GM21576 (cell line): ENCODE data around the gene CDC25C.

Experiments used
- ATAC-seq: cut with Tn5 transposase; IDR thresholded peaks from one replicate; pipeline ENCODE4 v1.9.1; 2021; ENCODE audit warnings: mild to moderate bottlenecking, moderate library complexity; ENCODE audit not compliant: unreplicated experiment

CDC25C gene

DNA sequence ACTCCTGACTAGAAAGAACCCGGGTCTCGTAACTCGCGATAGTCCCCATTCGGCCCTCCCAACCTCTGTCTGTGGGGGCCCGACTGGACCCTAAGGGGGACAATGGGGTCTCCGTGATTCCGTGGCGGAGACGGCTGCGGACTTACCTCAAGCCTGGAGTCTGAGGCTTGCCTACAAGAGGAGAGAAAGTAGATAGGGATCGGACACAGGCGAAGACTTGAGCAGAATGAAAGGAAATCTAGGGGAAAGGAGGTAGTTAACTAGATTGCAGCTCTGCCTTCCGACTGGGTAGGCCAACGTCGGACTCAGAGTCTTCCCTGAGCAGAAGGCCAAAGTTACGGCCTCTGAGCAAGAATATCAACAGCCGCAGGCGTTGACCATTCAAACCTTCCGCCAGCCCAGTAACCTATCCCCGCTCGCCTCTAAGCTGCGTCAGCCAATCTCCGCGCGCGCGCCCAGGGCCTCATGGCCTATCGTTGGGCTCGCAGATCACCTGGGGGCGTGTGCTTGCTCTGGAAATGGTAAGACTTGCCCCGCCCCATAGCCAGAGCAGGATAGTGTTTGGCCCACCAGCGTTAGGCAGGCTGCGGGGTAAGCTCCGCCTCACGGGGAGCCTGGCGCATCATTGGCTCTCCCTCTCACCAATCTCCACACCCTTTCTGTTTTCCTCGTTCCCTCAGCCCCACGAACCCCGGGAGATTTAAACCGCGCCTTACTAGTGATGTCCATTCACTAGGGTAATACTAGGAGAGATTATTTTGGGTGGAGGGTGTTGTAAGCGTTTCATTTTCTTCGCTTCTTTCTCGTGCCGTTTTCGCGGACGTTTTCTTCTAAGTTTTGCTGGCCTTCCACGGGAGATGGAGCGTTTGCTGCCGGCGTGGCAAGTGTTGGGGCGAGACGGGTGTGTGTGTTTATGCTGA is at the start of gene CDC25C:
Gene CDC25C, minus strand, starts transcription at position 356 of the 920 bp plus-strand sequence. CDS start 624 bp downstream, outside the sequence.
- peak; percentile 99 for ATAC-seq

DNA sequence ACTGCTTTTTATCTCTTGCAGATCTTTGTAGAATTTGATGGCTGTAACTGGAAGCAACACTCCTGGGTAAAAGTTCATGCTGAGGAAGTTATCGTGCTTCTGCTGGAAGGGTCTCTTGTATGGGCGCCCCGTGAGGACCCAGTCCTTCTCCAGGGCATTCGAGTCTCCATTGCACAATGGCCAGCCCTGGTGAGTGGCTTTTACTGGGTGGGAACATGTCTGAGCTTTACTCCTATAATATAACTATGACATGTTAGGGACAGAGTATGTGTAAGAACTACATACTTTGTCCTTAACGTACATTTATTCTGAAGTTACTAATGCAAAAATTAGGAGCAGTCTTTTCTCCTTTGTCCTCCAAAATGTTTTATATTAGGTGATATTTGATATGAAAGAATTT is 41.0 kb upstream of the CDC25C start:
- no peak for ATAC-seq

DNA sequence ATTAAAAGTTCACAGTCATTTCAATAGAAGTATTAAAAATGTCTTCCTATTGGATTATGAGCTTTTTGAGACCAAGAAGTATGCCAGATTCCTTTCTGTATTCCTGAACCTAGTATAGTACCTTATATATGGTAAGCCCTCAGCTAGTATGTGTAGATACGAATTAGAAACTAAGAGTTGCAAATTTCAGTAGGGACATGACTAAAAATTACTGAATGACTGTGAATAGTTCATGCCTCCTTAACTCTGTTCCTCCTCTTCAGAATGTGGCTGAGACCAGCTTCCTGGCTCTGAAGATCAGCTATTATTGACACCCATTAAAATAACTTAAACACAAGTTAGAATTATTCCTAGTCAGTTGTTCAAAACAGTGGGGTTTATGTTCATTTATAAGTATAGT is 40.6 kb upstream of the CDC25C start:
- ATAC-seq: no peak

DNA sequence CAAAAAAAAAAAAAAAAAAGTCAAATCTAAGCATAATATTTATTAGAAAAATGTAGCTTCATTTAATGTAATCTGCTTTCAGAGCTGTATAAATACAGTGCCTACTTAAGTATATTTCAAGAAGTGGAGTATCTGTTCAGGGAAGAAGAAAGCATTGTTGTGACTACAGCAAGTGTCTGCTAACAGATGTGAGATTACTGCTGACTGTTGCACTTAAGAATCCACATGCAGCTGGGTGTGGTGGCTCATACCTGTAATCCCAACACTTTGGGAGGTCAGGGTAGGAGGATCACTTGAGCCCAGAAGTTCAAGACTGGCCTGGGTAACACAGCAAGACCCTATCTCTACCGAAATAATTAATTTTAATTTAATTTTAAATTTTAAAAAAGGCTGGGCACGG is 39.9 kb upstream of the CDC25C start:
- ATAC-seq: no peak

DNA sequence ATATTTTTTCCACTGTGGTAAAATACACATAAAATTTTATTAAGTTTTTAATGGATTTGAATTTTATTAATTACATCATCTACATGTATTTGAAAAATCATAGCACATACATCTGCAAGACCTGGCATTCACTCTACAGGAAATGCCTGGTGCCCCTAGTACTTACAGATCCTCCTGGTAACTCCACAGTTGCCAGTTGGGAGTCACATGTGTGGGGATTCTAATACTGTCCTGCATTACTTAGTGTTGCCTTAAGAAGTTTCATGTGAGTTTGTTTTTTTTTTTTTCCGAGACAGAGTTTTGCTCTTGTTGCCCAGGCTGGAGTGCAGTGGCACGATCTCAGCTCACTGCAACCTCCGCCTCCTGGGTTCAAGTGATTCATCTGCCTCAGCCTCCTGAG is 38.9 kb upstream of the CDC25C start:
- no peak for ATAC-seq

DNA sequence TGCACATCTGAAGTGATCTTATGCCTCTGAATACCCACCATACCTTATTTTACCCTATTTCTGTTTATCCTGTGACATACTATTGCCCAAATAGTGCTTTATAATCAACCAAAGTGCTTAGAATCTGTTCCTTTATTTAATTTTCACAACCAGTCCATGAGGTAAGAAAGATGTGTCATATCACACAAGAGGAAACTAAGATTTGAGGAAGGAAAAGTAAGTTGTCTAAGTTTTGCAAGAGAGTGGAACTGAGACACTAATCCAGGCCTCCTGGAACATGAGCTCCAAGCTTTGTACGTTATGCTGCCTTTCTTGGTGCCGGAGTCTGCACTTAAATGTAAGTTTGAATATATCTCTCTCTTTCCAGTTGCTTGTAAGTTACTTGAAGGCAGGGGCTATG is 38.1 kb upstream of the CDC25C start:
- ATAC-seq: no peak

DNA sequence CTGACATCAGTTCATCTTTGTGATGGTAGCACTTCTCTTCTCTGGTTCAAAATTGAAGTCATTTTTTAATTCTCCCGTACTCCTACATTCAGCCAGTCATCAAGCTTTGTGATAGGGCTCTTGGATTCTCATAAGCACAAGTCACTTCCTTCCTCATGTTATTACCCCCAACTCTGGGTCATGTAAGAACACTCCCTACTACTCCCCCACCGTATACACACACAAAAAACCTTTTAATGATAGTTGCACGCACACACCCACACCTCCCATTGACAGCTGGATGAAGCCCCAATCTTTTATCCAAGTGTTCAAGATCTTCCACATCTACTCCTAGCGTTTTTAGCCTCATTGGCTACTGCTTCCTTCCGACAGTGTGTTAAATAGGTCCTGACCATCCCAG is 37.7 kb upstream of the CDC25C start:
- no peak for ATAC-seq

DNA sequence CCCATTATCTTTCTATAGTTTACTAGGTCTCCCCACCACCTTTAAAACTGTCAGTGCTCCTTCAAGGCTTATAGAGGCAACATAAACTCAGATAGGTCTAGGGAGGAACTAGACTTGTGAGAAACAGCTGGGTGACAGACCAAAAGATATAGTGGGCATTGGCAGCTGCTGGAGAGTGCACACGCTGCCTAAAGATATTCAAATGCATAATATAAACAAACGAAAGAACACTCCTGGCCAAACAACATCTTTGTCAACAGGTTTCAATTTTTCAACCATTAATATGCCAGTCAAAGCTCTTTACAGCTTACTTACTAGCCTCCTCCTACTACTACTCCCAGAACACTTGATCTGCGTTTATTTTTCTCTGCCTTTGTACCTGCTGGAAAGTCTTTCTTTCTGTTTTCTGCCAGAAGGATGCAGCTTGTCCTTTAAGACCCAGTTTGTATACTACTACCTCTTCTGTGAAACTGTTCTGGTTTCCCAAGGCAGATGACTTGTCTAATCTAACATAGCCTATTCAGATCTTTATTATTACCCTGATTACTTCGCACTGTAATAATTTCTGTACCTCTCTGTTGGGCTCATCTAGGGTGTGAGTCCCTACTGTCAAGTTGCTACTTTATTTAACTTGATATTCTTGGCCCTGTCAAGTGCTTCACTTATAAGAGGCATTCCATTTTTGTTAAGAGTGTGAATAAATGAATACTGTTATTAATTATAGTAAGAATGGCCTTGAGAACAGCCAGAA is 35.2 kb upstream of the CDC25C start:
- no peak for ATAC-seq

DNA sequence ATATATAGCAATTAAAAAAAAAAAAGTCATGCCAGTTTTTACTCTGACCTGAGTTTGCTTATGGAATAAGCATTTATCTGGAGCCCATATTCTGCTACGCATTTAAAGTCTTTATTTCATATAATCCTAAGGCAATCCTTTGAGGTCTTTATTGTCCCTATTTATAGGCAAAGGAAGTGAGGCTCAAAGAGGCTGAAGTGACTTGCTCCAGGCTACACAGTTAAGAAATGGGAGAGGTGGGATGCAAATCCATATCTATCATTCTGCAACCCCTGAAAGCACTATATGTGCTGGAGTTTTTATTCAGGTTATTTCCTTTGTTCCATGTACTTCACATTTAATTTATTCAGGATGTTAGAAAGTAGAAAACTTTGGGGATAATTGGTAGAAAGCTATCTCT is 33.0 kb upstream of the CDC25C start:
- no peak for ATAC-seq

DNA sequence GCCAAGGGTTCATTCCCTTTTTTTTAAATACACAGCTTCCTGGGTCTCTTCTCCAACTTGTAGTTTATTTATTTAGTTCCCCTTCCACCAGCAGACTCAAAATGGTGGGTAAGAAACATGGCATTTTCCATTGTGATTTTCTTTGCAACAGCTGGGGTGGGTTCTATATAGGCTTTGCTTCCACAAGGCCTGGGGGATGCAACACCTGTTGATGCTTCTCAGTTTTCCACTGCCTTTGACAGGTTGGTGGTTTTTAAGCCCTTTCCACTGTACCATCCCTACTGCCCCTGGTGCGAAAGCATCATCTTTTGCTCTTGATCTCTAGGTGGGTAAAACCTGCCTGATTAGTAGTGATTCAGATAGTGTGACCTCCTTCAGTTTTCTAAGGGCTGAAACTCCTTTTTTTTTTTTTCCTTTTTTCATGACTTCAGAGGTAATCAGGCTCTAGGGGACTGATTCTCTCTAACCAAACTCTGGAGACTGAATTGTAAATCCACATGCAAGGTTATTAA is 29.4 kb upstream of the CDC25C start:
- no peak for ATAC-seq

DNA sequence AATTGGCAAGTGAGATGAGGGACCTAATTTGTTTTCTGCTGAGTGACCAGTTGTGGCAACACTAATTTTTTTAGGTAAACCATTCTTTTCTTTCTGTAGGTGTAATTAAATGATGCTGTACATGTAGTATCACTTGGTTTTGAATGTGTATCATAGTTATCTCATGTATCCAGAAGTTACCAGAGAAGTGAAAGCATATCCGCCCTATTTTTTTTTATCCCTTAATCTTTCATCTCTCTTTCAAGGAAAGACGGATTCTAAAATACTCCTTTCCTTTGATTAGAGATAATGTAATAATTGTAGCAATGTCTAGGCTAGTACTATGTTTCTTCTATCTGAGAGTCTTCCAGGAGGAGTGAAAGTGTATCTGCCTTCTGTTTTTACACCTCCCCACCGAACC is 28.0 kb upstream of the CDC25C start:
- no peak for ATAC-seq

DNA sequence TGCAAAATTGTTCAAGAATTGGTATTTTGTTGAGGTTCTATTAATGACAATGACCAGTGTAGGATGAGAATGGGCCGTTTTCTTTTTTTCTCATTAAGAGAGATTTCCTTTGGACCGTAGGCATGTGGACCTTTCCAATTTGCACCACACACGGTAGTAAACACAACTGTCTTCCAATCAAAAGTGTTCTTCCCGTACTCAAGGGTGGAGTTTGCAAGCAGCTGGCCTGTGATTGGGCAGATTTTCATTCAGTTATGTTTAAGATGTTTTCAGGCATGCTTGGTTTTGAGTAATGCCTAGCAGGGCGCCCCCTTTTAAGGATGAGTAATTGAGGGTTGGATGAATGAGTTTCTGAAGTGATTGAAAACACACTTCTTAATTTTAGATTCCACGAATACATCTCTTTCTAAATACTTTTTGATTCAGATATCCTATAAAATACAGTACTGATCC is 23.3 kb upstream of the CDC25C start:
- peak; percentile 42 for ATAC-seq

DNA sequence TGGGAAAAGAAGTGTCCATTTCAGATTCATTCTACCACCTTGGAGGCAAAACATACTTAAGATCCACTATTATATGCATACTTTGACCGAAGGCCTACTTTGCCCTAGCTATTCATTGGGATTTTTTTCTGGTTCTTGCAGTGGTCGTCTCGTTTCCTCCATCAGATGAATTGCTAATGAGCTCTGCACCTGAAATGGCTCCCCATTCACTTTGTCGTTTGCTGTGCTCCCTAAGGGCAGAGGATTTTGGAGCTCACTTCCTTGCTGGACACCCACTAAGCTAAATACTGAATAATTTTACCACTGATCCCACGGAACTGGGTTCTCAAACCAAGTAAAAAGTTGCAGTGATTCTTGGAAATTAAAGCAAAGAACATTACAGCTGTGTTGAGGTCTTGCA is 22.8 kb upstream of the CDC25C start:
- ATAC-seq: no peak

DNA sequence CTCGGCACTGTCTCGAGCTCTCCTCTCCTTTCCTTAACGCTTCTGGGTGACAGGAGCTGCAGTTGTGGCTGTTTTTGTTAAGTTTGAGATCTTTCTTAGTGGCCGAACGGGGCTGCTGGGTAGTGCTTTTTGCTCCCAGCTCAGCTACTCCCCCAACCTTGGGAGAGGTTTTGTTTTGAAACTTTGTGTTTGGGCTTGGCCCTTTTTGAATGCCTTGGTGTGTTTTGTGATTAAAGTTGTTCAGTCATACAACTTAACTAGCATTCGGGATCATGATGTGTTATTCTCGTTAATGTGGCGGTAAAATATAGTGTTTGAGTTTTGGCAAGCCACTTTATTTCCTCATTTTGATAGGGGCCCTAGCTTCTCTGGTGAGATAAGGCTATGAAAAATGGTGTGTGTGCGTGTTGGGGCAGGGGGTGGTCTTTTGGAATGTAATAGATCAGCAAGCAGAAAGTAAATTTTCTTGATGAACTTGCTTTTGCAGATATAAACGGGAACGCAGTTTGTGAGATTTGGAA is 22.0 kb upstream of the CDC25C start:
- no peak for ATAC-seq

DNA sequence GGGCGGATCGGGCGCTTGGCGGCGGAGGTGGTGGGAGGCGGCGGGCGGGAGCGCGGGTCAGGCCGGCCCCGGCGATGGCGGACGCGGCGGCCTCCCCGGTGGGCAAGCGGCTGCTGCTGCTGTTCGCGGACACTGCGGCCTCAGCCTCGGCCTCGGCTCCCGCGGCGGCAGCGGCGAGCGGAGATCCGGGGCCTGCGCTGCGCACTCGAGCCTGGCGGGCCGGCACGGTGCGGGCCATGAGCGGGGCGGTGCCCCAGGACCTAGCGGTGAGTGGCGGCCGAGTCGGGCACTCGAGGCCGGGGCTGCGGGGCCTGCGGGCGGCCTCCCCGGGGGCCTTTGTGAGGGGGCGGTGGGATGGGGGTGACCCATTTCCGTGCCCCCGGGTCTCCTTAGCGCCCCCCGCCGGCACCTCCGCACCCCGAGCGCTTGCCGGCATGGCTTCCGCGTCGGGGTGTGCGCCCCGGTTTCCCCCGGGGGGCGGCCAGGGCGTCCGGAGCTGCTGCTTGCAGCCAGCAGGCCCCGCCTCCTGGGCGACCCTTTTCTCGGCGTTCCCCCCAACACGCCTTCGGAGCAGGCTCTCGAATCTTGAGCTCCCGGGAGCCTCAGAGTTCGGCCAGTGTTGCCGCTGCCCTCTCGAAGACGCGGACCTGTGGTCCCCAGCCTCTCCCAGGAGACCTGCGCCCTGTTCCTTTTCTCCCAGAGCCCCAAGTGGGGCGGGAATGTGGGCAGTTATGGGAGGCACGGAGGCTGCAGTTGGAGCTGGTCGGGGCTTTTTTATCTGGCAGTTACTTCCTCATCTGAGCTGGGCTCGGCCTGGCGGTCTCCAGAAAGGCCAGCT is 21.3 kb upstream of the CDC25C start:
- peak; percentile 40 for ATAC-seq

DNA sequence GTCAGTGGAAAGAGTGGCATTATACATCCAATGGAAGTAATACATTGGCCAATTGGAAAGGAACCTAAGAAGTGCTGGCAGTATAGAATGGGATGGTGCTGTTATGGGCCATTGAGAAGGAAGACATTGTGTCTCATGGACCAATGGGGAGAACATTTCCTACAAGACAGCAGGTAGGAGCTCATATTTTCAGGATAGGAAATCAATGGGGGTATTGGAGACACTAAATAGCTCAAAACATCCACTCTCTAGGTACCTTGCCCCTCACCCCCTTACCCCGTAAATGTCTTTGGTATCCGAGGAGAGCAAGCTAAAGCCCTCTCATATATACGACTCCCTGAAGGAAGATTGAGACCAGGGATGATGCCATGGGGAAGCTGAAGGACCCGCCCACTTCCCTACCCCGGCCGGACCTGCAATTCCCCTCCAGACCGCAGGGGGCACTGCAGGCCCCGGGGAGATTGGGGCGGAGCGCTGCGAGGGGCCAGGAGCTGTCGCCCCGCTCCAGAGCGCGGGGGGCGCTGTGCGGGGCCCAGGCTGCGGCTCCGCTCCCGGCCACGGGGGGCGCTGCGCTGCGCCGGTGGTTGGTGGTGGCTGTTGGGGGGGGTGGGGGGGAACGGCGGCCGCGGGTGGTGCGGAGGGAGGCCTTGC is 20.6 kb upstream of the CDC25C start, which contains the start of gene KDM3B:
Gene KDM3B, plus strand, starts transcription at position 615 of the 651 bp plus-strand sequence. CDS start 111 bp downstream, outside the sequence.
- ATAC-seq: peak; percentile 62

DNA sequence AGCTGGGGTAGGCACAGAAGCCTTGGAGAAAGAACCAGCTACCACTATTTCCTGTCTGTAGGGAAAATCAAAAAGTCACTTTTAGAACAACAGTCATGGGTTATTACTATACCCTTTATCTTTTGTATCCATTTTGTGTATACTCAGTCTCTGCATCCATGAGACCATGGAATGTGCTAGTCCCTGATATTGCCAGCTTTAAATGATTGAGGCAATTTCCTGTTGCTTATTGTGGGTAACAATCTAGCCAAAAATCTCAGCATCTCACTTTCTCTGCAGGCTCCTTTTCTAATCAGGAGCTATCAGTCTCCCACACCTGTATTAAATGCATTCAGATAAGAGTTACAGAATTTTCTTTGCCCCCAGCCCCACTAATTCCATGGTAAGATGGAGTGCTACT is 19.9 kb upstream of the CDC25C start:
- no peak for ATAC-seq

DNA sequence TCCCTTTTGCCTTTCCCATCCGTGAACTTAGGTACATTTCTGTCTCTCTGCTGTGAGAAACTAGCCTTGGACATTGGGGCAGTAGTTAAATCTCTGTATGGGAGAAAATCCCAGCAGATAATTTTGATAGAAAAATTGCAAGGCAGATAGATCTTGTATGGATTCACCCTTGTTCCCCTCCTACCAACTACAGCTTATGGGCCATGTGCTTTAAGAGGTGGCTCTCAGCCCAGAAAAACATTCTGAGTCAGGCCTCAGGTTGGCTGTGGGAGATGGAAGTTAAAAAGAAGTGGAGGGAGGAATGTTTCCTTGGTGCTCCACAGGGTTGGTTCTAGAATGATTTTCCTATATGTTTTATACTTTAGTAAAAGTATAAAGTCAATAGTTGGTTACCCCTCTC is 19.5 kb upstream of the CDC25C start:
- ATAC-seq: no peak

DNA sequence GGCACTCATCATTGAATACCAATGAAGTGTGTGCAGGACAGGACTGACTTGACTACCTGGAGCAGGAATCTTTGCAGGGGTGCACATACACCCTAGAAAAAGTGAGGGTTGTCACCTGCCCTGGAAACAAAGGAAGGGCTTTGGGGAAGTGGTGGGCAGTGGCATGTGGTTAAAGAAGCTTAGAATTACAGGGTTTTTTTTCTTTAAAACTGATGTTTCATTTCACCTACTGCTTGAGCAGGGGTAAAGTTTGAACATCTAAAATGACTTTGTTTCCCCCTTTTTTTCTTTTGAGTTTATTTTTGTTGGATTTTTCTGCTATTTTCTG is 18.9 kb upstream of the CDC25C start:
- ATAC-seq: no peak
